NCI-H2081 (cell line): ENCODE results near the gene MAGI1.
"Not testable (repeated sequence)": the region's sequence is repeated elsewhere in the genome, so short reads cannot be mapped to it uniquely, and the experiment has no call there.

Source experiments
- DNase-seq, 2 experiments: peaks; one replicate each; lab custom pipeline; 2025; lab: John Stamatoyannopoulos, UW

Gene MAGI1

GRCh38 chr3:65524584-65524983, 514.1 kb downstream of the MAGI1 start:
- peak in 1 of 2 experiments; percentile 19 for DNase-seq

DNA sequence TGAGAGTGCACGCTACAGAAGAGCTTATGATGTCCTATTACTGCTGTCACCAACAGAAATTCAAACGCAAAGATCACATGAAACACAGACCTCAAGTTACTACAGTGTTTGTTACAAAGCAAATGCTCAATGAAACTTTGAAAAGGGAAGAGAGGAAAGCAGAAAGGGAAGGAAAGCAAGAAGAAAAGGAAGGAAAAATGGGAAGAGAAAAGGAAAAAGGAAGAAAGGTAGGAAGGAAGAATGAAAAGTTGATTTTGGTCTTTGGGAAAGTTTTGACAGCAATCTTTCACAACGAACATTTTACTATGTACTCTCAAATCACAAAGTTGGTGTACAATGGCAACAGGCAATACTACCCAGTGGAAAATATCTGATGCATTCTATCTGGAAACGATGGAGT, 514.8 kb downstream of the MAGI1 start:
- DNase-seq, result no peak

DNA sequence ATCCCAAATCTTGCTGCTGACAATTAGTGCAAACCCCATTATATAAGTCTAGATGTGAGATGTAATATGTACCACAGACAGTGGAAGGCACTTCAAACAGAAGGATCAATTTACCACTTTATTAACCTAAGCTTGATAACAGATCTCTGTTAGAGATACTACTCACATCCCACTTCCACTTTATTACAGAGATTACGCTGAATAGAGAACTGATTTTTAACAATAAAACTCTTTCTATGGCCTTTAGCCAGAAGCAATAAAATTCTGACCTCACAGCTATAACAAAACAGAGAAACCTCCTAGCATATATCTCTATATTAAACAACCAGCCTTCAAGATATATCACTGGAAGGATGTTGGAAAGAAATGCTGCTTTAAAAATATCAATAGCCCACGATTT, 517.7 kb downstream of the MAGI1 start:
- no peak for DNase-seq

- no peak for DNase-seq
Measured at GRCh38 chr3:65516998-65517397, 521.7 kb downstream of the MAGI1 start.

- not testable (repeated sequence) for DNase-seq
Measured at GRCh38 chr3:65514317-65514716, 524.4 kb downstream of the MAGI1 start.

GRCh38 chr3:65509423-65509794, 529.3 kb downstream of the MAGI1 start:
- DNase-seq, result not testable (repeated sequence)

GRCh38 chr3:65508750-65509422, 529.8 kb downstream of the MAGI1 start:
- DNase-seq, result no peak

DNA sequence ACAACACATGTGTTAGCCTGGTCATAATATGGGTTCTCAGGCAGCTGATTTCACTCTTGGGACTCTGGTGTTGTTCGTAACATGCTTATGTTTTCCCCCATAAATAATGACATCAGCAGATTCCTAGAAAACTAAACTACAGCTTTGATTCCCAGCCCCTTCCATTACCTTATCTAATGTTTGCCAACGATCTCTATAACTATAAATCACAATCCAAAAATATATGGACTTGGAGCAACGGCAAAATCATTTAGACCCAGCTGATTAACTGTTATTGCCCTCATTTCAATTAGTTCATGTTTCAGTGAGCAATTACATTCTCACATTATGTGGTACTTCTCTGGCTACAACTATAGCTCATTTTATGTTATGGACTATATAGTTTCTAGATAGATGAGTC, 531.3 kb downstream of the MAGI1 start:
- no peak for DNase-seq

DNA sequence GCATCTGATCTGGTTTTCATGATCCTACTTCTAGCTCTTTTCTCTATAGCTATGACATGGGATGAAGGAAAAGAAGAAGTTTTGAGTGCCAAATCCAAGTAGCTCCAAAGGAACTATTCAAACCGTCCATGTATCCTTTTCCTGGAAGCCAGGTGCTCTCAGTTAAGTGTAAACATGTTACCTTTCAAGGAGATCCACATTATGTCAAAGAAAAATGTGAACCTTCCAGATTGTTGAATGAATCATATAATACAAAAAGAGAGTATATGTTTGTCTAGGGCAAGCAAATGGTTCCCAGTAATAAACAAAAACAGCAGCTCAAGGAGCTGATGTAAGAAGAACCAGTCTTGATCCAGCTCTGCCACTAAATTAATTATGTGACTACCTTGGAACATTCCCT, 534.9 kb downstream of the MAGI1 start:
- DNase-seq, result no peak

- no peak for DNase-seq
Measured at GRCh38 chr3:65502526-65502925, 536.2 kb downstream of the MAGI1 start.

DNA sequence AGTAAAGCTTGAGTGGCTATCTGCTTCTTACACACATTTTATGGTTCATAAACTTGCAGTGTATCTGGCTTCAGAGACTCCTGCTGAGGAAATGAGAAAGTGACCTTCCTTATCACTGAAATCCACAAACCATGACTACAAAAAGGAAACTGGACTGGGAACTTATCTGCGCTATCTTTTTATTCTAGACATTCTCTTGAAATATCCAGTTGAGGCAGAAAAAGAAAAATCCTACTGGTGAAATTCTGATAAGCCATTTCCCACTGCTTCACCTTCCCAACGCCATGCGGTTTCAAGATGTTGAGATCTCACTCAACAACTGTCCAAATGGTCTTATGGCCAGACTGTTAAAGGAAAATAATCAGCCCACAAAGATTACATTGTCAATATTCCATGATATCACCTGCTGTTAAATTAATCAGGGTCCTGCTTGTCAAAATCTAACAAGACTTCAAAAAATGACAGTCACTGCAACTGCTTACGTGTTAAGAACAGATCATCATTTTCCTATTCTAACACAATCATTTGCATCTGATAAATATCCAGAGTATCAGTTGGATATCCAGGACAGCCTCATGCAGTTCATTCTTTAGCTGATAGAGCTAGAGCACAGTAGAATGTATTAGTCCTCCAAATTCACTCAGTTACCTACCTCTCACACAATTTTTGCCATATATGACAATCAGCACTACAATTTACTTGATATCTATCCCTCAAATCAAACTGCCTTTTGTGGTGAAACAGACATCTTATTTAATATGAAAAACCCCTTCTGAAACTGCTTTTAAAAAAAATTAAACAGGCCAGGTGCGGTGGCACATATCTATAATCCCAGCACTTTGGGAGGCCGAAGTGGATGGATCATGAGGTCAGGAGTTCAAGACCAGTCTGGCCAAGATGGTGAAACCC, 538.1 kb downstream of the MAGI1 start:
- DNase-seq, result no peak

DNA sequence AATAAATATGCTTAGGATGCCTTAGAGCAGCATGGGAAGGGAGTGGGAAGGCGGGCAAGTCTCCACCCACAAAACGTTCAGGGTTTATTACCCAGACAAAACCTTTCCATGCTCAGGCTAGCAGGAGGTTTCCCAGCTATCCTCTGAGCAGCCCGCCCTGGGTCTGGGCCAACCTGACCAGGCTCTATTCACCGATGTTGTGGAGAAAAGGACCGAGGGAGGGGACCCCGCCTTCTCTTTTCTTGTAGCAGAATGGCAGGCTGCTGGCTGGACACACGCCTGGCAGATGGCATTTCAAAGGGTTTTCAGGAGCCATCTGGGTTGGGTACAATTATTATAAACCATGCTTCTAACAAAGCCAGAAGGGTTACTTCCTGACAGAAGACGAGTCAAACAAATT, 540.9 kb downstream of the MAGI1 start:
- DNase-seq, result peak; percentile 81 to 85

DNA sequence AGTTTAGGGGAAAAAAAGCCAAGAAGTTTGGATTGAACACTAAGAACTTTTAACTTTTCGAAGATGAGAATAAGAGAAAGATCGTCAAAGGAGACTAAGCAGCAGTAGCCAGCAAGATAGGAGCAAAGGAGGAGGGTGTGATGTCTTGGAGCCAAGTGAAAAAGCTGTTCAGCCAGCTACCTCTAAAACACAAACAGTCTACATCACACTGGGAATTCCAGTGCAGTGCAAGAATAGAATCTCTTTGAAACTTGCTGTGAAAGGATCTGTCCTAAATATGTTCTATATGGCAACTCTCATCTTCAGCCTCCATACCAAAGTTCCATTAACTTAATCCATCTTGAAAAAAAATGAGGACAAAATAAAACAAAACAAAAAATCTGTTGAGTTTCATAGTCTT, 541.5 kb downstream of the MAGI1 start:
- no peak for DNase-seq

DNA sequence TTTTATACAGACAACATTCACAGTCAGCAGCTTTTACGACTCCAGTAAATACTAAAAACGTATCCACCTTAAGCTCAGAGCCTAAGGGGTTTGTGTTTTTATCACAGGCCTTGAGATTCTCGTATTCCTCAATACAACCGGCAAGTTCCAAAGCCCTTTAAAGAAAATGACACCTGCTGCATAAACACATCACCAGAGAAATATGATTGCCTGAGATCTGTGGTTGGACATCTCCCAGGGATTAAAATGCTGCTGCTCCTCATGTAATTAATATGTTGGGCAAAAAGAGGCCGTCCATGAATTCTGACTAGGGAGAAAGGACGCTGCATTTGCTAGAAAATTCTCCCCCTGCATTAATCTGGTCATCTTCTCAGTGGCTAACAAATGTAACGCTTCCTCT, 544.8 kb downstream of the MAGI1 start:
- no peak for DNase-seq

DNA sequence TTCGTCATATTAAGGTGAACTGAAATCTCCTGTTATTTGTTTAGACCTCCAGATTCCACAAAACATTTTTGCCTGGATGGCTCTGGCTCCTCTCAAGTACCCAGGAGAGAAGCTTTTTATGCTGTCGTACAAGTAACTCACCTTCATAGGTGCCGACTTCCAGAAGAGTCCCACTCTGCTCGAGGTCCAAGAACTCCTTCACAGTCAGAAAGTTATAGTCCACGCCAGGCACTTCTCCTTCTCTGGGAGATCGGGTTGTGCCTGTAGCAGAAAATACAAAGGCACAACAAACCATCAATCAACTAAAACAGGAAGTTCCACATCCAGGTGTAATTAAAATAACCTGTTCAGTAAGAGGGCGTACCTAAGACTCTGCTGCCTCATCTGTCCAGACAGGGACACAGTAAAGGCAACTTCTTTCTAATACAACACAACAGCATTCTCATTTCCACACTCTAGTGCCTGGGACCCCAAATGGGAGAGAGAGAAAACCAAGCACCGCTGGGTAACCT, 545.3 kb downstream of the MAGI1 start:
- peak in 1 of 2 experiments; percentile 6 for DNase-seq

DNA sequence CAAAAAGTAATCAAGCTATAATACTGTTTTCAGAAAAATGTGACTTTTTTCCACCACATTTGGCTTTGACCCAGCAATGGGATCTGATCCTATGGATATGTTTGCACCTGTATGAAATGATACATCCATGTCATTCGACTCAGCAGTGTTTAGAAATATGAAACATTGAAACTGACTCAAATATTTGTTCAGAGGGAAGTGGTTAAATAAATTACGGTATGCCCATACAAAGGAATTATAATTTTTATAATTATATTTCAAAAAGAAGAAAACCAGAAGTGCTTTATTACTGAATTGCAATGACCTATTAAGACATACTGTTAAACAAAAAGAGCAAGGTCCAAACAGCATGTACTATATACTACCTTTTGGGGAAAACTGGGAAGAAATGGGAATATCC, 546.5 kb downstream of the MAGI1 start:
- no peak for DNase-seq

- peak; percentile 64 to 87 for DNase-seq
Measured at GRCh38 chr3:65490114-65490513, 548.6 kb downstream of the MAGI1 start.

- DNase-seq, result no peak
Measured at GRCh38 chr3:65489253-65489652, 549.5 kb downstream of the MAGI1 start.

DNA sequence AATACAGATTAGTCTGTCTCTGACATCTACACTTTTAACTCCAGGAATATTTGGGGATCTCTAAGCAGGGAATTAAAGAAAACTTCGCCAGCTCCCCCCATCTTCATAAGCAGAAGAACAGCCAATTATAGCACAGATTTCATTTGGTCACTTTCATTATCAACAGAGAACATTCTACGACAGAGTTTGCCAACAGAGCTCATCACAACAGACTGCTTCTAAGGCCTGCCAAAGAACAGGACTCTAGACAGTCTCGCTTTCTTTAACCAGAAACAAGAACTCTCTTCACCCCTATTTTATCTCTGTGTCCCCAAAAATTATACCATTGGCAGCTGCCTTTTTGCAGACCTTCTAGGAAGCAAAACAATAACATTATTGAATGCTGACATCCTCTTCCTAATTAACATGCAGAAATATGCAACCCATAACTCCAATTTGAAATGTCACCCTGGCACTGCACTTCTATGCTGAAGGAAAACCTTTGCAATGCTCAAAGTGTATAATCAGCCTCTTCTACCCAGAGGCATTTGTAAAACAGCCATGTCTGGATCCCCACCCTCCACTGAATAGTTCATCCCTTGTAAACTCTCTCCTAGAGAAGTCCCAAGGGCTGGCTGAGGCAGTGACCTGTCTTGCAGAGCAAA, 552.8 kb downstream of the MAGI1 start:
- DNase-seq, result no peak

DNA sequence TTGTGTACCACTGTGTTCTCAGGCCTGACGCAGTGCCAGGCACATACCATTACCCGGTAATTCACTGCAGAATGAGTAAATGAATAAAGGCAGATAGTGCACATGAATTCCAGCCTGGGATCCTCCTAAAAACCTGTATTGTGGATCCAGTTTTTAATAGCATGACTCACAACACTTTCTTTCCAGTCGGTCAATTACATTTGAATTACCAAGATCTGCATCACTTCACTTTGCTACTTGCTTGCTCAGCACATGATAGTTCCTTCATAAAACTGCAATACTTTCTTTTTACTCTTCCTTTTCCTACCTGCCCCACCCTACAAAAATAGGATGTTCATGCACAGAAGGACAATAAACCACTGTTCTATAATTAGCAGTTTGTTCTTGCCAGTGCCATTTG, 553.8 kb downstream of the MAGI1 start:
- DNase-seq, result no peak

DNA sequence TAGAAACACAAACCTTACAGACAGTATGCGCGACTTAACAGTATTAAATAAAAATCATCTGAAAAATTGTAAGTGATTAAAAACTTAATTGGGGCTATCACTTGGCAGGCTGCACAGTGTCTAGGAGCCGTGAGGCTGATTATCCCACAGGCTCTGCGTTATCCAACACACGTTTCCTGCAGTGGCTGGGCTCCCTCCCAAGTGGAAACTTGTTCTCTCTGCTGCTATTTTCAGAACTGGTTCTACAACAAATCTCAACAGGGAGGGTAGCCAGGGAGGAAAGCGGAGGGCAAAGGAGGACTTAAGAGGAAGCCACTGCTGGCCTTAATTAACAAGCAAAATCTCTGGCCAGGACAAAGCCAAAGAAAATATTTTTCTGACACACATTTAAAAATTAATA, 555.2 kb downstream of the MAGI1 start:
- DNase-seq, result peak; percentile 30 to 72

DNA sequence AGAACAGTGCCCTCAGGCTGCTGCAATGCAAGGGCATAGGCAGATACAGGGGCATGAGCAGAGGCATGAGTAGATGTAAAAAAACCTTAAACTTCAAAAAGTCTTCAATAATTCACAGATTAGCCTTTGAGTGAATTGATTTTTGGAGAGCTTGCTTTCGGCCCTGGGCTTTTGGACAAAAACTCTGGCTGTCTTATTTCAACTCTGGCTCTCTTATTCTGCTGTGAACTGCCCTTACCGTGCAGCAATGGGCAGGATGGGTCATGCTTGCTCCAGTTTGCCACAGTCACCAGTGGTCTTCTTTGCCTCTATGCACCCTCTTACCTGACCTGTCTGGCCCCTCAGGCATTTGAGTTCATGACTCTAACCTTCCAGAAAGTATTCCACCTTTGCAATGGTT, 555.7 kb downstream of the MAGI1 start:
- no peak for DNase-seq

DNA sequence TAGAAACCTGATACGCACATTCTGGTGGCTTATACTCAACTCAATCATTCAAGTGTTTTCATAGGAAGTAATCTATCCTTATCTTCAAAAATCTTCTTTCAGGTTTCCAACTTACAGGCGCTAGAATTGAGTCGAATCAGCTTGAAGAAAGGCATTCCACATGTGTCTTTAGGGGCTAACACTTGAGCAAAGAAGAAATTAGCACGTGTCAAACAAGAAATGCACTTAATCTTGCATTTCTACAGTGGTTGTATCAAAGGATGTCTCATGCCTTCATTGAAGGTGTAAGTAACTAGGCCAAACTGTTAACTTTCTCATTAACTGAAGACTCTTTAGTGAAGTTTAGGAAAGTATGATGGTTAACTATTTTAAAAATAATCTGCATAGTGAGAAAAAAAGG, 557.6 kb downstream of the MAGI1 start:
- DNase-seq, result no peak
